Right renal cortex interstitium (tissue), 3 donors: ENCODE data around the gene CC2D1B. TPM values are rescaled to one million over a fixed set of nuclear protein-coding genes. Genes with fewer than 3 reads are reported as not detected.

Experiments
- DNase-seq, 3 donors: peaks; one replicate each; pipeline ENCODE4 v3.0.0-alpha.2; 2013; ENCODE audit warnings: low read depth in 3 of 3, low spot score in 2 of 3
- polyA plus RNA-seq, 3 donors: library from polyadenylated mRNA; unstranded; fragments of 120-200 nt; gene quantifications; one replicate each; pipeline ENCODE4 v1.2.1, GENCODE V29; 2013; ENCODE audit not compliant: insufficient read length in 3 of 3

CC2D1B gene
- polyA plus RNA-seq, 3 donors = 23.8 to 43.4 (median 26.2) TPM

DNA sequence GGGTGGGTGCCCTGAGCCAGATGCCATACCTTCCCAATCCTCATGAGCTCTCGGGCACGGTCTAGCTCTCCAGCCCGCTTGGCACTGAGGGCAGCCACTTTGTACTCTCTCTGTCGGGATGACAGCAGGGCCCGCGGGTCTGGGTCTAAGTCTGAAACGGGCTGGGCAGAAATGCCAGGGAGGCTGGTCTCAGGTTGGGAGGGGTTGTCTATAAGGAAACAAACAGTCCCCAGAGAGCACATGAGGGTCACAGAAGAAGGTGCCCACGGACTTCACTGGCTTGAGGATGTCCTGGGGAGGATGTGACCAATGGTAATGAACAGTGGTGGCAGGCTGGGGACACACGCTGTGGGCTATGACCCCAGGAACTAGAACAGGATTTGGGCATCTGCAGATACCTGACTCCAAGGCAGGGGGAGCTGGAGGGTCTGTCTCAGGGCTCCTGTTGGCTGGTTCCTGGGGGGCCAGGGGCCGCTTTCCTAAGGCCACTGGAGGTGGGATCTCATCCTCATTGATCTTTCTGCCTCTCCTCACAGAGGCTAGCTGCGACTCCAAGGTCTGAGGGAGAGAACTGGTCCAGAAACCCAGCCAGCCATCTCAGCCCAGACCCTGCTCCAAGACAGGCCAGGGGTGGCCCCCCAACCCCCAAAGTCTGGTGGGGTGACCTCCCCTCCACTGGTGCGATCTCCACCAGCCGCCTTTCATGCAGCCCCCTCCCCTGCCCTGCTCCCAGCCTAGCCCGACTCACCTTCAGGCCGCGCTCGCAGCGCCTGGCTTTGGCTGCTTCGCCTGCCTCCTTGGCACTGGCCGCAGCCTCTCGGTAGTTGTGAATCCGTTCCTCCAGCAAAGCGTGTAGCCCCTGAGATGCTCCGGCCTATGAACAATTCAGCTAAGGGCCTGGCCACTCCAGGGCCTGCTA, 6.1 kb downstream of the CC2D1B start:
- DNase-seq = no peak

- DNase-seq = no peak
These were observed 7.0 kb downstream of the CC2D1B start for GRCh38 chr1:52358851-52359497.

GRCh38 chr1:52357397-52357796, 8.6 kb downstream of the CC2D1B start:
- no peak for DNase-seq

GRCh38 chr1:52356818-52357355, 9.1 kb downstream of the CC2D1B start:
- no peak for DNase-seq

- no peak for DNase-seq
These were observed 10.0 kb downstream of the CC2D1B start for GRCh38 chr1:52355847-52356505.

GRCh38 chr1:52355436-52355835, 10.6 kb downstream of the CC2D1B start:
- no peak for DNase-seq

DNA sequence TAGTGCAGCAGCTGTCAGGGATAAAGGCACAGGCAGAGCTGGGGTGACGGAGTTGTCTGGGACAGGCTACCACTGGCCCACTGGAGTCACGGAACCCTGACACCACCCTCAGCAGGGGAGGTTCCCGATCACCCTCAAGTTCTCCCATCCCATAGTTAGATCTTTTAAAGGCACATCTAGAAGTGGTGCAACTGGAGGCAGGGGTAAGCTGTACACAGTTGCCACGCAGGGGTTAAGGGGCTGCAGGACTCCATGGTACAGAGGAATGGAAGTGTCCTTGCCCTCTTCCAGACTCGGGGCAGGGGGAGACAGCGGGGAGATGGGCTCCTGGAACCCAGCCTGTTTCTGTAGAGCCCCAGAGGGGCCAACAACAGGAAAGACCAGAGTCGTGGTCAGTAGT, 13.3 kb downstream of the CC2D1B start:
- DNase-seq = no peak

DNA sequence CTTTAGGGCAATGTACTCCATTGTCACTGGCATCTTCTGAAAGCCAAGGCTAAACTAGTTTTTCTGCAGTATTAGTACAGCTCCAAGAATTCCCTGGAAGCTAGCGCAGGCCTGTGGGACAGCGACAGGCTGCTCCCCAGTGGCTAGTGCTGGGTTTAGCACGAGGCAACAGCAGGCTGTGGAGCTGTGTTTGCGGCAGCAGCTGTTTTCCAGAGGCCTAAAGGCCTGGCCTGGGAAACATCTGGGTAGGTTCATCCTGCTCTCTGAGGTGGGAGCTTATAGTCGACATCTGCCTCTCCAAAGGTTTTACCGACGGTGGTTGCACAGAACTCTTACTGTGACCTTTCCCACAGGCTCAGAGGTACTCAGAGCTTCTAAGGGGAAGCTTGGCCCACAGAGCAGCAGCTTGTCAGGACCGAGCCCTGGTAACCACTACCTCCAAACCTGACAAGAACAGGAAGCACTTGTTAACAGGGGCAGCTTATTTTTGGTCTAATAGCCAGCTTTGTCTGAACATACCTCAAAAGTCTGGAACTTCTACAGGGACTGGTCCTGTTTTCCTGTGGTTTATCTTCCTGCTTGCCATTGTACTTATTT, 17.2 kb downstream of the CC2D1B start:
- no peak for DNase-seq

DNA sequence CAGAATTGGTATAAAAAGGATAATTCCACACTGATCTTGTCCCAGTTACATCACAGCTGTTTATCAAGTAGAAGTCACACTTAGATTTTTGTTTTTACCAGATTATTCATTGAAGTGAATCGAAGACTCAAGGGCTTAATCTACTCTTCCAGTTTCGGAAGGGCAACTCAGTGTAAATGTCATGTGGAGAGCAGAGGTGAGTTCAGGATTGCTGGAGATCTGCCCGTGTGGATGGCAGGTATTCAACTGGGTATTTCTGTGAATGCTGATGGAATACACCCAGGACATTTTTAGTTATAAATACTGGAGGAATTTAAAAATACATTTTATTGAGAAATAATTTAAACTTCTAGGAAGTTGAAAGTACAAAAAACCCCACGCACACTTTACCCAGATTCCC, 19.4 kb downstream of the CC2D1B start:
- no peak for DNase-seq

GRCh38 chr1:52345252-52345651, 20.8 kb downstream of the CC2D1B start:
- no peak for DNase-seq

DNA sequence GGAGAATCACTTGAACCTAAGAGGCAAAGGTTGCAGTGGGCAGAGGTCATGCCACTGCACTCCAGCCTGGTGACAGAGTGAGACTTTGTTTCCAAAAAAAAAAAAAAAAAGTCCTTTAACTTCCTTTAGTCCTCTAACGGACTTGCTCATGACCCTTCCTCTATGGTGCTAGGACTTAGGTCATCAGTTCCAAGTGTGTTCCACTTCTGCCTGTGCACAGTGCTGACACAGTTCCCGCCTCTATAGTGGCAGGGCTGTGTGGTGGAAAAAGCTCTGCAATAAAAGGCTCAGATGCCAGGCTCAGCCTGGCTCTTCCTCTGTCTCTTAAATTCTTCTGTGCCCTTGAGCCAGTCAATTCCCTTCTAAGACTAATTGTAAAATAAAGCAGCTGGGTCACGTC, 22.0 kb downstream of the CC2D1B start:
- no peak for DNase-seq

DNA sequence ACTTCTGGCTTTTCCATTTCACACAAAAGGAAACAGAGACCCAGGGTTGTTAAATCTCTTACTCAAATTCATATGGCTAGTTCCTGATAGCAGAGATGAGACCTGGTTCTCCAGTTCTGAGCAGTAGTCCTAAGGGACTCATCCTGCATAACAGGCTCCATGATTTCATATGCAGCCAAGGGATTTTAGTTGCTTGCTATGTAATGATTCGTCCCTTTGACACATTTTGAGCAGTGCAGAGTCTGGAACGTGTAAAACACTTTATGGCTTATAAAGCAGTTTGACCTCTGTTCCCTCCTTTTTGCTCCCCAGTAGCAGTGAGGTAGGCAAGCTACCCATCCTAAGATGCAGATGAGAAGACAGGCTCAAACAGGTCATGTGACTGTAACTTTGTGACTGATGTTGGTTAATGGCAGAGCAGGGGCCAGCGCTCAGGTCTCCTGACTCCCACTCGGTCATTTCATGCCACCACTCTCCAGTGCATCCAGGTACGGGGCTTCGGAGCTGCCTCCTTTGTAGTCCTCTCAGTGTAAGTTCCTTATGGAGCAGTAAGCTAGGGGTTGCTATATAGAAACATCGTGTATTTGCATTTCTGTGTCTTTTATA, 24.2 kb downstream of the CC2D1B start:
- no peak for DNase-seq

DNA sequence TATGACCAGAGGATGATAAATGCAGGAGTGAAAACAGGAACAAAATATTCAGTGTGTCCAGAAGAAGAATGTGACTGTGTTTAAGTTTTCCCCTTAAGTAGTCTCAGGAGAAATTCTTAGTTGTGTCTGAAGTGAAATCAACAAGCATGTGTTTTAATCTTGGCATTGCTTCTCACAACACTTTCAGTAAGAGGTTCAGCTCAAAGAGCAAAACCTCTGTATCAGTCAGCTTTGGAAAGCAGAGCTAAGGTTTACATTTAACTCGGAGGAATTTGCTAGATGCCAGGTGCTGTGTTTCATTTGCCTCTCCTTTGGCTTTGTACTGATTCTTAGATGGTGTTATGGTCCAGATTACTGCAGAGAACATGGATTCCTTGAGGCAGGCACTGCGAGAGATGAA, 28.6 kb downstream of the CC2D1B start:
- no peak for DNase-seq

DNA sequence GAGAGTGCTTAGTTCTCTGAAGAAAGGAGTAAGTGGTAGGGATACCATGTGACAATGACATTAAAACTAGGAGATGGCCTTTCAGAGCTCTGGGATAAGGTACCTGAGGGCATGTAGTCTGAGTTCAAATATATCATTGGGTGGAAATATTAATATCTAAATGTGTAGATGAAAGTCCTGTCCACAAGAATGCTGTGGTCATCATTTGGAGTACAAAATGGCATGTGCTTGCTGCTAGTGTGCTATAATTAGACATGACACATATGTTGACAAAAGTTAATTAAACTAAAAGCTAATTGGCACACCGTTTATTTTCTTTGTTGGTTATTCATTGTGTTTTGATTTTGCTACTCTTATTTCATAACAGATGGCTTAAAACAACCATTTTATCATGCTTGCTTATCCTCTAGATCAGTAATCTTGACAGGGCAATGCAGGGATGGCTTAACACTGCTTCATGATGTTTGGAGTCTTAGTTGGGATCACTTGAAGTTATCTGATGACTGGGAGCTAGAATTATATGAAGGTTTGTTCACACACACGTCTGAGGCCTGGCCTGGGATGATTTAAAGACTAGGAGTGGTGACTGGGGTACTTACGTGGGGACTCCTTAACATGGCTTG, 31.0 kb downstream of the CC2D1B start:
- no peak for DNase-seq

GRCh38 chr1:52332411-52332810, 33.6 kb downstream of the CC2D1B start:
- DNase-seq = no peak

- no peak for DNase-seq
These were observed 37.4 kb downstream of the CC2D1B start for GRCh38 chr1:52328615-52329014.

DNA sequence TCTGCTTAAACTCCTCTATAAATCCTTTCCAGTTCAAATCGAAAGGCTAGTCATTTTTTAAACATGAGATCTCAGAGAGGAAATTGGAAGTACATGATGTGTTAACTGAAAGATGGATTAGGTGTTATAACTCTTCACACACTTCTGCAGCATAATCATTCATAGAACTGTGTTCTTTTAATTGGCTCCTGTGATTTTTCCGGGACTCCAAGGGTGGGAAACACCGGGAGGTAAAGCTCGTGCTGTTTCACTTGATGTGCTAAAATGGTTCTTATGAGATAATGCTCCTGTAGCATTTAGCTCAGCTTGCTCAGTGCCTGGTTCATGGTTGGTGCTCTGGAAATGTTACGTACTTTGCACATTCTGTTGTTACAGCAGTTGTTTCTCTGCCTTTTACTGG, 40.2 kb downstream of the CC2D1B start:
- no peak for DNase-seq

GRCh38 chr1:52323731-52324130, 42.3 kb downstream of the CC2D1B start:
- DNase-seq = no peak

DNA sequence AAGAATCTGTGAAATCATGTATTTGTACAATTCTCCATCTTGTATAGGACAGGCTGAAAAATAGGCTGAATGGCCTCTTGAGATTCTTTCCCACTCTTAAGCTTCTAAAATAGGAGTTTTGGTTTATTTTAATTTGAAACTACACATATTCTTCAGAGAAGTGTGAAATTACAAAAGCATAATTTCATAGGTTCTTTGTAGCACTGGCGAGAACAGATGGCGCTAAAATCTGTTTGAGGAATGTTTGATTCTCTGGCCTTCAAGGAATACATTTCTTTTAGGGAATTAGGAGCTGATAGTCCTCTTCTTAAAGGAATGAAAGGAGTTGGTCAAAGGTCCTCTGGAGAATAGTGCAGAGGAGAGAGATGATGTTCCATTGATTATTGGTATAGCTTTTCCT, 44.9 kb downstream of the CC2D1B start:
- DNase-seq = no peak
